Right kidney (tissue), 1 donor: Measurements from ENCODE around the gene HES7.

Experiments
- DNase-seq: peaks from one replicate; pipeline ENCODE4 v3.0.0-alpha.2; 2016

HES7 gene

DNA sequence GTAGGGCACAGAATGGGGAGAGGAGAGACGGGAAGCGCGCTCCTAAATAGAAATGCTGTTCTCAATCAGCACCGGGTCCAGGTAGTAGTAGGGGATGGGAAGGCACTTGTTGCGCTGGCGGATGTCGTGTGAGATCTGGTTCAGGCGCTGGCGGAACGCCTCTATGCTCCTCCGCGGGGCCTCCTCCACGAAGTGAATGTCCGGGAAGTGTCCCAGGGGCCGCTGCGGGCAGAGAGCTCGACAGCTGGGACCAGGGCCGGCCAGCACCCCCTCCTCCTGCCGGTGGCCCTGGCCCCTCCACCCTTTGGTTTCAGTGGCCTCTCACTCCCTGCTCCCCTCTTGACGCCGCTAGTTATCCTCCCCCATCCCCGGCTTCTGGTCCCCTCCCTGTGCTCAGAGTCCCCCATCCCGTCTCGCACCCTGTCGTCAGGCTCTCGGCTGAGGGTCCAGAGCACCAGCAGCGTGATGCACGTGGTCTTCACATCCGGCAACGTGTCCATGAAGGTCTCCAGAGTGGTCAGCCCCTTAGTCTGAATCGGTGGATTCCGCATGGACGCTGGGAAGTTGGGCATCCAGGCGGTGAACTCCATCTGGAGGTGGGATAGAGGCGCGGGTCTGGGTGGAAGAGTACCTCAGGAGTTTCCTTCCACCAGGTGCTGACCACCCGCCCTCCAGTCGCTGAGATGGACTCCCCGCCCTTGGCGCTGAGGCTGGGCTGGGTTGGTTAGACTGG lies 51.0 kb downstream of the HES7 start:
- peak; percentile 55 for DNase-seq

DNA sequence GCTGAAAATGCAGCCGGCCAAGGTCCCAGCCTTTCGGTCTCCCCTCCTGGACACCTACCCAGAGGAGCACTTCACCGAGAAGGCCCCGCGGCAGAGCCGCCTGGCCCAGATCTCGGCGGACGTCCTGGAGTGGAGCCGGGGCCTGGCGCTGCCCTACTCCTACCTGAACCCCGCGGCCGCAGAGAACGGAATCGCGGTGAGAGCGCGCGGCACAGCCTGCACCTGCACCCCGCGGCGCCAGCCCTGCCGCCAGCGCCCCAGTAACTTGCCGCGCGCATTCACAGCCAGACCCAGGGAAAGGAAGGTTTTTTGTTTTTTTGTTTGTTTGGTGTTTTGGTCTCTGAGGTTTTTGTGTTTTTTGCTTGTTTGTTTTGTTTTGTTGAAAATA lies 51.6 kb downstream of the HES7 start:
- peak; percentile 24 for DNase-seq

GRCh38 chr17:8071496-8071895 lies 52.4 kb downstream of the HES7 start:
- no peak for DNase-seq
